GM12891 (cell line): ENCODE data around the gene EXOC4.

Experiments
- PAX5 ChIP-seq: IDR thresholded peaks from 2 replicates; pipeline ENCODE4 v1.6.1; 2011; ENCODE audit warnings: low read length, moderate library complexity, mild to moderate bottlenecking; ENCODE audit not compliant: insufficient read depth, severe bottlenecking
- POLR2A ChIP-seq: IDR thresholded peaks from 2 replicates; pipeline ENCODE4 v1.6.1; 2011; ENCODE audit warnings: low read depth, low read length, control low read depth
- POLR2AphosphoS5 ChIP-seq: IDR thresholded peaks from 2 replicates; pipeline ENCODE4 v1.6.1; 2011; ENCODE audit warnings: low read depth, low read length, control low read depth
- POU2F2 ChIP-seq: IDR thresholded peaks from 2 replicates; pipeline ENCODE4 v1.6.1; 2011; ENCODE audit warnings: low read depth, mild to moderate bottlenecking, control low read depth, low read length, moderate library complexity
- SPI1 ChIP-seq: IDR thresholded peaks from 2 replicates; pipeline ENCODE4 v1.6.1; 2011; ENCODE audit warnings: low read depth, low read length, control low read depth
- TAF1 ChIP-seq: IDR thresholded peaks from 2 replicates; pipeline ENCODE4 v1.6.1; 2011; ENCODE audit warnings: low read depth, low read length, control low read depth

DNA sequence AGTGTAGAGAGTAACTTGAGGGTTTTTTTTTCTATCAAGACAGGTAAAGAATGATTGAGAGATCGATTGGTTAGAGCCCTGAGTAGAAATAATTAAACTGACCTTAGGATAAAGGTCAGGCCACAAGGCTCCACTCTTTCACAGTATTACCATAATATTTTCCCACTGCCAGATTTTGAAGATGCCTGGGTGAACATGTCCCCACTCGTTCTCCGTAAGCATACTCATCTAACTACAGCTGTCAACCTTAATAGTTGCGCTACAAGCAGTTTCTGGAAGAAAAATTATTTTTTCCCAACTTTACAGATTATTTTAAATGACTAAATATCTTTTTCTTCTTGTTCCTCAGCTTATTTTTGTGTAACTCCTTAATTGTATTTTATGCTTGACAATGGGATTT, 671.1 kb downstream of the EXOC4 start:
- TF ChIP-seq POLR2AphosphoS5 (no peak), POLR2A (no peak), SPI1 (no peak), TAF1 (no peak), PAX5 (no peak), POU2F2 (no peak)
